Choroid plexus epithelial cell (primary cell): Measurements from ENCODE around the gene GALNT17.
A peak's percentile ranks its signal among the peaks of the same experiment; 100 is the strongest.

Experiments
- DNase-seq: peaks from one replicate; pipeline ENCODE4 v3.0.0-alpha.2; 2010; ENCODE audit warnings: low read depth
- H3K4me3 ChIP-seq: 2 replicates; pipeline ENCODE4 v1.5.1; 2011; ENCODE audit warnings: low read depth, mild to moderate bottlenecking, control low read depth, low read length, moderate library complexity
- CTCF ChIP-seq: conservative IDR thresholded peaks from 2 replicates; pipeline ENCODE4 v1.5.1; 2011; ENCODE audit warnings: low read depth, mild to moderate bottlenecking, control low read depth, inconsistent platforms, low read length, moderate library complexity

GALNT17 gene

GRCh38 chr7:71130031-71130679, 1.8 kb upstream of the GALNT17 start:
- TF ChIP-seq CTCF = no peak
- H3K4me3 ChIP-seq = no peak overlapping the region
- no peak for DNase-seq

GRCh38 chr7:71131256-71132126, 453 bp upstream of the GALNT17 start:
- DNase-seq = peak; percentile 5
- TF ChIP-seq CTCF = no peak
- H3K4me3 ChIP-seq = peak overlapping the region; percentile 41

- TF ChIP-seq CTCF = no peak
- DNase-seq = peak; percentile 4
- no peak overlapping the region for H3K4me3 ChIP-seq
Observed at GRCh38 chr7:71132377-71133231, 660 bp downstream of the GALNT17 start.

- DNase-seq = no peak
- no peak for TF ChIP-seq CTCF
- no peak overlapping the region for H3K4me3 ChIP-seq
Observed at GRCh38 chr7:71133232-71133622, 1.3 kb downstream of the GALNT17 start.

GRCh38 chr7:71133856-71134255, 1.9 kb downstream of the GALNT17 start:
- DNase-seq = no peak
- H3K4me3 ChIP-seq = no peak overlapping the region
- TF ChIP-seq CTCF = no peak

- no peak for DNase-seq
- no peak for TF ChIP-seq CTCF
- no peak overlapping the region for H3K4me3 ChIP-seq
Observed at GRCh38 chr7:71135116-71135515, 3.2 kb downstream of the GALNT17 start.
